Neuronal stem cell (in vitro differentiated cells): Measurements from ENCODE around the gene RAC2.
"Not testable (repeated sequence)": the region's sequence is repeated elsewhere in the genome, so short reads cannot be mapped to it uniquely, and the experiment has no call there.

Experiments
- DNase-seq: peaks from one replicate; pipeline ENCODE4 v3.0.0-alpha.2; 2013; ENCODE audit warnings: low spot score
- H2AFZ ChIP-seq: one replicate; pipeline ENCODE4 v1.6.1; 2013; ENCODE audit warnings: mild to moderate bottlenecking, low read length, inconsistent platforms
- H2AK5ac ChIP-seq: 2 replicates; pipeline ENCODE4 v1.6.1; 2013; ENCODE audit warnings: low read depth, mild to moderate bottlenecking, inconsistent platforms, low read length, moderate library complexity, mixed read lengths
- H2BK120ac ChIP-seq: 2 replicates; pipeline ENCODE4 v1.6.1; 2013; ENCODE audit warnings: low read depth, mild to moderate bottlenecking, inconsistent platforms, low read length, moderate library complexity, mixed read lengths
- H2BK12ac ChIP-seq: one replicate; pipeline ENCODE4 v1.6.1; 2013; ENCODE audit warnings: low read length, inconsistent platforms
- H2BK15ac ChIP-seq: 2 replicates; pipeline ENCODE4 v1.6.1; 2013; ENCODE audit warnings: mild to moderate bottlenecking, low read length, inconsistent platforms, mixed read lengths
- H2BK5ac ChIP-seq: one replicate; pipeline ENCODE4 v1.6.1; 2013; ENCODE audit warnings: inconsistent platforms, mild to moderate bottlenecking, low read length, moderate library complexity
- H3K14ac ChIP-seq: one replicate; pipeline ENCODE4 v1.6.1; 2013; ENCODE audit warnings: low read length, inconsistent platforms
- H3K18ac ChIP-seq: 2 replicates; pipeline ENCODE4 v1.6.1; 2013; ENCODE audit warnings: low read length, inconsistent platforms
- H3K23ac ChIP-seq: 2 replicates; pipeline ENCODE4 v1.6.1; 2013; ENCODE audit warnings: low read depth, mild to moderate bottlenecking, mixed read lengths, low read length, inconsistent platforms; ENCODE audit not compliant: poor library complexity
- H3K27ac ChIP-seq: replicated peaks from 3 replicates; pipeline ENCODE4 v1.5.1; 2013; ENCODE audit warnings: low read length, inconsistent platforms
- H3K27me3 ChIP-seq, 3 experiments: 2 replicates each; pipeline ENCODE4 v1.6.1; 2013; ENCODE audit warnings: low read length in 3 of 3, mild to moderate bottlenecking in 2 of 3, inconsistent platforms in 1 of 3, low read depth in 1 of 3, mixed read lengths in 1 of 3, moderate library complexity in 1 of 3; ENCODE audit not compliant: control insufficient read depth in 3 of 3, insufficient read depth in 3 of 3
- H3K36me3 ChIP-seq, 2 donors: replicated peaks in 1 of 2; 2 replicates each; pipeline ENCODE4 v1.6.1; 2013; ENCODE audit warnings: low read length in 2 of 2; ENCODE audit not compliant: control insufficient read depth in 2 of 2, insufficient read depth in 2 of 2
- H3K4ac ChIP-seq: 2 replicates; pipeline ENCODE4 v1.6.1; 2013; ENCODE audit warnings: inconsistent platforms, mild to moderate bottlenecking, low read length, moderate library complexity
- H3K4me1 ChIP-seq, 2 donors: 1 replicate in 1 of 2; 2 replicates in 1 of 2; pipeline ENCODE4 v1.6.1; 2013; ENCODE audit warnings: low read length in 2 of 2, low read depth in 1 of 2; ENCODE audit not compliant: control insufficient read depth in 2 of 2, insufficient read depth in 1 of 2
- H3K4me2 ChIP-seq: one replicate; pipeline ENCODE4 v1.6.1; 2013; ENCODE audit warnings: mild to moderate bottlenecking, low read length, inconsistent platforms; ENCODE audit not compliant: insufficient read depth, poor library complexity, severe bottlenecking
- H3K4me3 ChIP-seq, 2 donors: 2 replicates each; pipeline ENCODE4 v1.5.1; 2013; ENCODE audit warnings: low read length in 2 of 2, mild to moderate bottlenecking in 2 of 2, inconsistent platforms in 1 of 2, moderate library complexity in 1 of 2
- H3K79me1 ChIP-seq: one replicate; pipeline ENCODE4 v1.6.1; 2013; ENCODE audit warnings: low read depth, mild to moderate bottlenecking, inconsistent platforms, low read length, moderate library complexity
- H3K9ac ChIP-seq: one replicate; pipeline ENCODE4 v1.6.1; 2013; ENCODE audit warnings: mild to moderate bottlenecking, low read depth, low read length, inconsistent platforms; ENCODE audit not compliant: poor library complexity
- H3K9me3 ChIP-seq, 2 donors: replicated peaks in 1 of 2; 2 replicates each; pipeline versions ENCODE3 to v1.6.1; 2013; ENCODE audit warnings: low read length in 2 of 2, mild to moderate bottlenecking in 2 of 2, inconsistent platforms in 1 of 2, low read depth in 1 of 2, mixed read lengths in 1 of 2, moderate library complexity in 1 of 2; ENCODE audit not compliant: control insufficient read depth in 2 of 2, insufficient read depth in 1 of 2
- H4K8ac ChIP-seq: one replicate; pipeline ENCODE4 v1.6.1; 2013; ENCODE audit warnings: low read depth, mild to moderate bottlenecking, inconsistent platforms, low read length, moderate library complexity
- H4K91ac ChIP-seq: one replicate; pipeline ENCODE4 v1.6.1; 2013; ENCODE audit warnings: low read length, low read depth, mild to moderate bottlenecking, inconsistent platforms; ENCODE audit not compliant: poor library complexity
- WGBS, 2 donors: extraction: QIAGEN DNeasy Blood & Tissue Kit; methylation state at CpG; one replicate each; pipeline ENCODE4 v1.1.7; 2013; ENCODE audit warnings: missing lambda C conversion rate in 2 of 2, mixed read lengths in 1 of 2; ENCODE audit not compliant: insufficient read length in 2 of 2, insufficient replicate concordance in 1 of 2; ENCODE audit errors: extremely low coverage in 2 of 2; 5-methylcytosine and 5-hydroxymethylcytosine counted together

The RAC2 gene

DNA sequence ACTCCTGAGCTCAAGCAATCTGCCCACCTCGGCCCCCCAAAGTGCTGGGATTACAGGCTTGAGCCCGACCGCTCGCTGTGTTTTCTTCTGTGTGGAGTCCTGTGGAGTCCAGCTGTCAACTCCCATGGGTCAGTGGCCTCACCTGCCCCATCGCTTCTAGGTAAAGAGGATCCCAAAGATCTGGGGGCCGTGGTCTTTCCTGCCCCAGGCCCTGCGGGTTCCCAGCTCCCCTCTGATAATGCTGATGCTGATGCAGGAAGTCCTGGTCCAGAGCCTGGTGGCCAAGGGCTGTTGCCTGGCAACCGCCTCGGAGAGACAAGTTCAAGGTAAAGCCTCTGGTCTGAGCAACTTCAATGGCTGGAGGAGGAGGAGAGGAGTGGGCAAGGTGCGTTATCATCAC is 41.4 kb downstream of the RAC2 start:
- Histone ChIP-seq H3K27ac (no peak overlapping the region), H2BK12ac (no peak overlapping the region), H3K18ac (no peak overlapping the region), H4K91ac (no peak overlapping the region), H2AFZ (no peak overlapping the region), H2AK5ac (no peak overlapping the region), H2BK5ac (no peak overlapping the region), H3K4me2 (no peak overlapping the region), H3K9ac (no peak overlapping the region), H3K27me3 (peaks cover 0 to 18% (median 0%) of the 10 kb centered on the region in 3 experiments), H3K14ac (no peak overlapping the region), H3K4me1 (peaks cover 6 to 10% of the 10 kb centered on the region in 2 donors), H4K8ac (no peak overlapping the region), H3K4me3 (no peak overlapping the region), H2BK15ac (no peak overlapping the region), H3K79me1 (peaks cover 4% of the 10 kb centered on the region), H3K23ac (no peak overlapping the region), H3K4ac (no peak overlapping the region), H3K36me3 (no peaks in the 10 kb centered on the region), H3K9me3 (no peaks in the 10 kb centered on the region), H2BK120ac (no peak overlapping the region)
- WGBS, 2 donors = no CpG with 5 or more reads among the region's 10 CpGs
- DNase-seq = no peak

- Histone ChIP-seq H3K14ac (no peak overlapping the region), H3K36me3 (no peaks in the 10 kb centered on the region), H3K4me2 (no peak overlapping the region), H3K79me1 (peaks cover 5% of the 10 kb centered on the region), H3K18ac (no peak overlapping the region), H3K4ac (no peak overlapping the region), H3K23ac (no peak overlapping the region), H2BK15ac (no peak overlapping the region), H3K27me3 (peaks cover 0 to 15% (median 0%) of the 10 kb centered on the region in 3 experiments), H2AFZ (no peak overlapping the region), H4K91ac (no peak overlapping the region), H3K9ac (no peak overlapping the region), H3K4me1 (peaks cover 8 to 15% of the 10 kb centered on the region in 2 donors), H2AK5ac (no peak overlapping the region), H2BK12ac (no peak overlapping the region), H2BK120ac (no peak overlapping the region), H4K8ac (no peak overlapping the region), H2BK5ac (no peak overlapping the region), H3K27ac (no peak overlapping the region), H3K4me3 (no peak overlapping the region), H3K9me3 (no peaks in the 10 kb centered on the region)
- no peak for DNase-seq
- no CpG with 5 or more reads among the region's 5 CpGs for WGBS, 2 donors
Observed at GRCh38 chr22:37202001-37202555, 42.0 kb downstream of the RAC2 start.

- H3K27ac ChIP-seq, H2BK15ac ChIP-seq, H3K9me3 ChIP-seq, H2AK5ac ChIP-seq, H2BK120ac ChIP-seq, H3K79me1 ChIP-seq, H2BK5ac ChIP-seq, H3K9ac ChIP-seq, H3K36me3 ChIP-seq, H3K4me2 ChIP-seq, H3K14ac ChIP-seq, DNase-seq, H2BK12ac ChIP-seq, H4K91ac ChIP-seq, H2AFZ ChIP-seq, H3K18ac ChIP-seq, H3K23ac ChIP-seq, H3K4me3 ChIP-seq, H4K8ac ChIP-seq, H3K4ac ChIP-seq: not testable (repeated sequence)
- peaks cover 8 to 18% of the 10 kb centered on the region in 2 donors for H3K4me1 ChIP-seq
- WGBS, 2 donors = no CpG with 5 or more reads among the region's 6 CpGs
- peaks cover 0 to 15% (median 0%) of the 10 kb centered on the region in 3 experiments for H3K27me3 ChIP-seq
Observed at GRCh38 chr22:37201443-37201820, 42.6 kb downstream of the RAC2 start.

GRCh38 chr22:37199760-37200108 is 44.3 kb downstream of the RAC2 start:
- Histone ChIP-seq H2BK15ac (peak overlapping the region; percentile 90), H3K27ac (no peak overlapping the region), H3K9ac (no peak overlapping the region), H3K4ac (peak overlapping the region; percentile 81), H3K4me3 (no peak overlapping the region), H3K36me3 (no peaks in the 10 kb centered on the region), H3K27me3 (peaks cover 0 to under 1% (median 0%) of the 10 kb centered on the region in 3 experiments), H2BK120ac (no peak overlapping the region), H2BK5ac (peak overlapping the region; percentile 71), H2BK12ac (no peak overlapping the region), H2AK5ac (peak overlapping the region; percentile 20), H3K4me2 (peak overlapping the region; percentile 41), H4K8ac (peak overlapping the region; percentile 3), H4K91ac (no peak overlapping the region), H3K9me3 (no peaks in the 10 kb centered on the region), H3K4me1 (peaks cover 8 to 18% of the 10 kb centered on the region in 2 donors), H2AFZ (peak overlapping the region; percentile 68), H3K23ac (peak overlapping the region; percentile 52), H3K14ac (no peak overlapping the region), H3K18ac (peak overlapping the region; percentile 89), H3K79me1 (peaks cover 5% of the 10 kb centered on the region)
- DNase-seq = no peak
- no CpG with 5 or more reads among the region's 12 CpGs for WGBS, 2 donors
